D721Med (cell line): ENCODE results near the gene BUD23.
A peak's percentile ranks its signal among the peaks of the same experiment; 100 is the strongest.

Experiments used
- DNase-seq: peaks from one replicate; pipeline ENCODE4 v3.0.0; 2011; ENCODE audit warnings: low spot score; ENCODE audit not compliant: insufficient read length
- FAIRE-seq: peaks from 2 replicates; lab custom pipeline; 2011; peaks lifted over from hg19 to GRCh38; lab: Jason Lieb, UNC
- CTCF ChIP-seq: IDR thresholded peaks from 2 replicates; pipeline ENCODE4 v1.5.1; 2012; ENCODE audit warnings: mild to moderate bottlenecking, control low read depth; ENCODE audit not compliant: insufficient read depth; ENCODE audit errors: missing control alignments

BUD23 gene

GRCh38 chr7:73690646-73691045 is 7.2 kb downstream of the BUD23 start:
- DNase-seq (no peak), FAIRE-seq (no peak)
- no peak for TF ChIP-seq CTCF

GRCh38 chr7:73696372-73696771 is 13.0 kb downstream of the BUD23 start:
- TF ChIP-seq CTCF, result no peak
- no peak for DNase-seq
- FAIRE-seq, result no peak

- DNase-seq (no peak), FAIRE-seq (no peak)
- no peak for TF ChIP-seq CTCF
Measured at GRCh38 chr7:73698410-73698809, 15.0 kb downstream of the BUD23 start.

- DNase-seq (no peak), FAIRE-seq (no peak)
- TF ChIP-seq CTCF, result no peak
Measured at GRCh38 chr7:73699370-73700068, 16.1 kb downstream of the BUD23 start.

GRCh38 chr7:73700069-73700423 is 16.6 kb downstream of the BUD23 start:
- no peak for DNase-seq
- no peak for FAIRE-seq
- no peak for TF ChIP-seq CTCF

- FAIRE-seq (no peak), DNase-seq (no peak)
- no peak for TF ChIP-seq CTCF
Measured at GRCh38 chr7:73700581-73701134, 17.3 kb downstream of the BUD23 start.

GRCh38 chr7:73701357-73701995 is 18.1 kb downstream of the BUD23 start:
- FAIRE-seq, result no peak
- DNase-seq, result no peak
- TF ChIP-seq CTCF, result peak; percentile 41
